Measurements from ENCODE around the gene ANKRD22. TPM values are rescaled to one million over a fixed set of nuclear protein-coding genes. Genes with fewer than 3 reads are reported as not detected.
A peak's percentile ranks its signal among the peaks of the same experiment; 100 is the strongest.

Gene ANKRD22
- total RNA-seq, 2 experiments from 2014 or later, result not detected

GRCh38 chr10:88833156-88833555 is 18.5 kb downstream of the ANKRD22 start:
- Mint-ChIP-seq H3K9me3 (no peaks in the 10 kb centered on the region), H3K27me3 (no peaks in the 10 kb centered on the region), H3K36me3 (ENCODE audit: low read depth) (no peaks in the 10 kb centered on the region), H3K27ac (no peak overlapping the region), H3K4me1 (ENCODE audit: low read depth) (peaks cover 43% of the 10 kb centered on the region), H3K4me3 (no peak overlapping the region)
- H3K4me3 ChIP-seq (ENCODE audit: low read length), result no peak overlapping the region
- CTCF ChIA-PET, result interaction anchor here (1.7 kb wide), 1 partner anchor 100 kb away, joined by 5 read pairs; no protein-coding TSS in a partner anchor
- no peak for TF ChIP-seq CTCF (IDR thresholded peaks at IDR 0.05)
- H3K9me3 ChIP-seq (ENCODE audit: control insufficient read depth in 1 of 2, insufficient read depth in 1 of 2, low read length in 2 of 2), result no peaks in the 10 kb centered on the region
- H3K27ac ChIP-seq (ENCODE audit: low read depth in 1 of 2, low read length in 2 of 2), result no peak overlapping the region
- peaks cover 17% of the 10 kb centered on the region for H3K4me1 ChIP-seq (ENCODE audit: insufficient read depth, low read length)
- no peaks in the 10 kb centered on the region for H3K36me3 ChIP-seq (ENCODE audit: insufficient read depth, low read length)
- no peak for ATAC-seq (ENCODE audit: poor library complexity)
- no peaks in the 10 kb centered on the region for H3K27me3 ChIP-seq (ENCODE audit: control insufficient read depth in 1 of 2, insufficient read depth in 2 of 2, low read length in 2 of 2)
- DNase-seq, result no peak
- POLR2A ChIA-PET, result interaction anchor here (2.8 kb wide), 1 partner anchor 47 kb away, joined by 11 read pairs; the partner anchor contains the start of gene STAMBPL1
- intact Hi-C loops (cut with DNase I, micrococcal nuclease), result no loop called here

GRCh38 chr10:88832376-88832775 is 19.3 kb downstream of the ANKRD22 start:
- H3K9me3 Mint-ChIP-seq, result no peaks in the 10 kb centered on the region
- intact Hi-C loops (cut with DNase I, micrococcal nuclease), result no loop called here
- peaks cover 48% of the 10 kb centered on the region for H3K4me1 Mint-ChIP-seq (ENCODE audit: low read depth)
- H3K27ac ChIP-seq (ENCODE audit: low read depth in 1 of 2, low read length in 2 of 2), result no peak overlapping the region
- H3K4me3 ChIP-seq (ENCODE audit: low read length), result no peak overlapping the region
- no peak for TF ChIP-seq CTCF (IDR thresholded peaks at IDR 0.05)
- H3K4me1 ChIP-seq (ENCODE audit: insufficient read depth, low read length), result peaks cover 17% of the 10 kb centered on the region
- H3K27me3 ChIP-seq (ENCODE audit: control insufficient read depth in 1 of 2, insufficient read depth in 2 of 2, low read length in 2 of 2), result no peaks in the 10 kb centered on the region
- H3K9me3 ChIP-seq (ENCODE audit: control insufficient read depth in 1 of 2, insufficient read depth in 1 of 2, low read length in 2 of 2), result no peaks in the 10 kb centered on the region
- H3K4me3 Mint-ChIP-seq, result no peak overlapping the region
- H3K36me3 Mint-ChIP-seq (ENCODE audit: low read depth), result no peaks in the 10 kb centered on the region
- DNase-seq (no peak), ATAC-seq (ENCODE audit: poor library complexity) (no peak)
- H3K36me3 ChIP-seq (ENCODE audit: insufficient read depth, low read length), result no peaks in the 10 kb centered on the region
- ChIA-PET CTCF (interaction anchor here (1.7 to 1.9 kb wide), 2 partner anchors 10 to 100 kb away, joined by 5 to 6 read pairs; no protein-coding TSS in a partner anchor), POLR2A (interaction anchor here (0.8 to 2.8 kb wide), 3 partner anchors 11 to 49 kb away, joined by 3 to 11 read pairs (median 4); partner anchors contain the start of gene STAMBPL1)
- H3K27ac Mint-ChIP-seq, result no peak overlapping the region
- H3K27me3 Mint-ChIP-seq, result no peaks in the 10 kb centered on the region

- ChIA-PET POLR2A (interaction anchor here (0.8 to 2.8 kb wide), 6 partner anchors 10 to 970 kb away, joined by 3 to 11 read pairs (median 4); partner anchors contain the start of gene STAMBPL1), CTCF (interaction anchor here (1.7 to 1.9 kb wide), 2 partner anchors 9 to 101 kb away, joined by 5 to 6 read pairs; no protein-coding TSS in a partner anchor)
- Mint-ChIP-seq H3K4me1 (ENCODE audit: low read depth) (peaks cover 55% of the 10 kb centered on the region), H3K36me3 (ENCODE audit: low read depth) (no peaks in the 10 kb centered on the region), H3K27ac (peak overlapping the region; percentile 66), H3K9me3 (no peaks in the 10 kb centered on the region), H3K4me3 (peak overlapping the region; percentile 14), H3K27me3 (no peaks in the 10 kb centered on the region)
- H3K4me1 ChIP-seq (ENCODE audit: insufficient read depth, low read length), result peaks cover 21% of the 10 kb centered on the region
- no peak overlapping the region for H3K4me3 ChIP-seq (ENCODE audit: low read length)
- H3K36me3 ChIP-seq (ENCODE audit: insufficient read depth, low read length), result no peaks in the 10 kb centered on the region
- intact Hi-C loops (cut with DNase I, micrococcal nuclease), result no loop called here
- no peaks in the 10 kb centered on the region for H3K9me3 ChIP-seq (ENCODE audit: control insufficient read depth in 1 of 2, insufficient read depth in 1 of 2, low read length in 2 of 2)
- no peak overlapping the region for H3K27ac ChIP-seq (ENCODE audit: low read depth in 1 of 2, low read length in 2 of 2)
- H3K27me3 ChIP-seq (ENCODE audit: control insufficient read depth in 1 of 2, insufficient read depth in 2 of 2, low read length in 2 of 2), result no peaks in the 10 kb centered on the region
- TF ChIP-seq CTCF (IDR thresholded peaks at IDR 0.05), result no peak
- ATAC-seq (ENCODE audit: poor library complexity), result peak; percentile 73
- peak in 12 of 14 experiments; percentile 19 to 85 (median 34) for DNase-seq
Observed at GRCh38 chr10:88831709-88832108, 19.9 kb downstream of the ANKRD22 start.

All from CD4-positive, alpha-beta T cell (primary cell).